MM.1S (cell line): ENCODE measurements around the gene PLA2R1.

Experiments
- DNase-seq: peaks from one replicate; pipeline ENCODE4 v3.0.0-alpha.2; 2015
- H2AFZ ChIP-seq: fragments of 300-600 bp; sonication (generic); 2 replicates; pipeline ENCODE4 v1.6.0; 2016; ENCODE audit warnings: antibody characterized with exemption, low read length
- H3F3A ChIP-seq: fragments of 300-600 bp; sonication (generic); 2 replicates; pipeline ENCODE4 v1.6.1; 2016; ENCODE audit warnings: mild to moderate bottlenecking, antibody characterized with exemption, low read length, moderate library complexity, mixed read lengths; ENCODE audit not compliant: insufficient read depth
- H3K27ac ChIP-seq: fragments of 300-600 bp; sonication (generic); 2 replicates; pipeline ENCODE4 v1.5.1; 2016; ENCODE audit warnings: mild to moderate bottlenecking, low read length
- H3K27me3 ChIP-seq: fragments of 300-600 bp; sonication (generic); replicated peaks from 2 replicates; pipeline ENCODE4 v1.6.0; 2016; ENCODE audit warnings: low read length; ENCODE audit not compliant: insufficient read depth
- H3K36me3 ChIP-seq: fragments of 300-600 bp; sonication (generic); replicated peaks from 2 replicates; pipeline ENCODE4 v1.6.1; 2016; ENCODE audit warnings: mild to moderate bottlenecking, low read length, mixed read lengths; ENCODE audit not compliant: insufficient read depth
- H3K4me1 ChIP-seq: fragments of 300-600 bp; sonication (generic); 2 replicates; pipeline ENCODE4 v1.6.1; 2016; ENCODE audit warnings: low read length, mixed read lengths
- H3K4me2 ChIP-seq: fragments of 300-600 bp; sonication (generic); 2 replicates; pipeline ENCODE4 v1.6.0; 2016; ENCODE audit warnings: low read depth, low read length
- H3K4me3 ChIP-seq: fragments of 300-600 bp; sonication (generic); 2 replicates; pipeline ENCODE4 v1.5.1; 2016; ENCODE audit warnings: low read length, mixed read lengths
- H3K79me2 ChIP-seq: fragments of 300-600 bp; sonication (generic); 2 replicates; pipeline ENCODE4 v1.6.1; 2016; ENCODE audit warnings: mixed run types, low read length, mixed read lengths
- H3K9ac ChIP-seq: fragments of 300-600 bp; sonication (generic); 2 replicates; pipeline ENCODE4 v1.6.1; 2016; ENCODE audit warnings: low read length, mixed read lengths
- H3K9me2 ChIP-seq: fragments of 300-600 bp; sonication (generic); replicated peaks from 2 replicates; pipeline ENCODE4 v1.6.1; 2016; ENCODE audit warnings: mild to moderate bottlenecking, low read length, mixed read lengths; ENCODE audit not compliant: insufficient read depth
- H3K9me3 ChIP-seq: fragments of 300-600 bp; sonication (generic); replicated peaks from 2 replicates; pipeline ENCODE4 v1.6.1; 2016; ENCODE audit warnings: mild to moderate bottlenecking, low read length, mixed read lengths; ENCODE audit not compliant: insufficient read depth
- H4K20me1 ChIP-seq: fragments of 300-600 bp; sonication (generic); 2 replicates; pipeline ENCODE4 v1.6.1; 2016; ENCODE audit warnings: mild to moderate bottlenecking, low read length, moderate library complexity, mixed read lengths; ENCODE audit not compliant: insufficient read depth
- CTCF ChIP-seq: fragments of 300-600 bp; sonication (generic); IDR thresholded peaks from 2 replicates; pipeline ENCODE4 v1.5.1; 2016; ENCODE audit warnings: antibody characterized with exemption, low read length, mixed read lengths
- EZH2 ChIP-seq: fragments of 300-600 bp; sonication (generic); optimal IDR thresholded peaks from 2 replicates; pipeline ENCODE3; 2017; ENCODE audit warnings: low read depth, mild to moderate bottlenecking, antibody characterized with exemption, low read length, mixed read lengths
- EZH2phosphoT487 ChIP-seq: fragments of 300-600 bp; sonication (generic); IDR thresholded peaks from 2 replicates; pipeline ENCODE4 v1.6.1; 2018; ENCODE audit warnings: antibody characterized with exemption, low read length

PLA2R1 gene

GRCh38 chr2:159982270-159982669, 80.1 kb downstream of the PLA2R1 start:
- no peaks in the 10 kb centered on the region for H3K36me3 ChIP-seq
- H2AFZ ChIP-seq = no peak overlapping the region
- H3K4me2 ChIP-seq = no peak overlapping the region

GRCh38 chr2:159976527-159977160, 85.8 kb downstream of the PLA2R1 start:
- no peak for DNase-seq
- no peak overlapping the region for H3K9ac ChIP-seq
- no peak overlapping the region for H3K27ac ChIP-seq
- no peaks in the 10 kb centered on the region for H3K4me1 ChIP-seq
- no peaks in the 10 kb centered on the region for H4K20me1 ChIP-seq
- no peaks in the 10 kb centered on the region for H3K27me3 ChIP-seq
- H2AFZ ChIP-seq = peak overlapping the region; percentile 36; the same call in 1 of the 2 replicates
- H3K36me3 ChIP-seq = no peaks in the 10 kb centered on the region
- no peaks in the 10 kb centered on the region for H3F3A ChIP-seq
- TF ChIP-seq EZH2 = no peak
- TF ChIP-seq EZH2phosphoT487 = no peak
- no peak for TF ChIP-seq CTCF
- no peaks in the 10 kb centered on the region for H3K9me2 ChIP-seq
- peak overlapping the region; percentile 3; the same call in 1 of the 2 replicates for H3K4me2 ChIP-seq
- H3K79me2 ChIP-seq = no peaks in the 10 kb centered on the region
- no peaks in the 10 kb centered on the region for H3K9me3 ChIP-seq
- H3K4me3 ChIP-seq = no peak overlapping the region

More at GRCh38 chr2:159982270-159982669, 80.1 kb downstream of the PLA2R1 start:
- H3K79me2 ChIP-seq = no peaks in the 10 kb centered on the region
- no peaks in the 10 kb centered on the region for H3K9me3 ChIP-seq
- no peaks in the 10 kb centered on the region for H3K27me3 ChIP-seq
- no peak overlapping the region for H3K27ac ChIP-seq
- no peaks in the 10 kb centered on the region for H4K20me1 ChIP-seq
- no peak overlapping the region for H3K4me3 ChIP-seq
- H3F3A ChIP-seq = no peaks in the 10 kb centered on the region
- no peaks in the 10 kb centered on the region for H3K9me2 ChIP-seq
- no peak for DNase-seq
- H3K4me1 ChIP-seq = no peaks in the 10 kb centered on the region
- no peak for TF ChIP-seq EZH2phosphoT487
- TF ChIP-seq CTCF = no peak
- no peak for TF ChIP-seq EZH2
- H3K9ac ChIP-seq = no peak overlapping the region

GRCh38 chr2:159973325-159973724, 89.1 kb downstream of the PLA2R1 start:
- H2AFZ ChIP-seq = no peak overlapping the region
- TF ChIP-seq EZH2phosphoT487 (no peak), EZH2 (no peak), CTCF (no peak)
- H3K79me2 ChIP-seq = no peaks in the 10 kb centered on the region
- no peak overlapping the region for H3K4me2 ChIP-seq
- H3K9ac ChIP-seq = no peak overlapping the region
- no peaks in the 10 kb centered on the region for H4K20me1 ChIP-seq
- no peaks in the 10 kb centered on the region for H3K9me2 ChIP-seq
- H3K36me3 ChIP-seq = no peaks in the 10 kb centered on the region
- H3K4me3 ChIP-seq = no peak overlapping the region
- DNase-seq = no peak
- no peak overlapping the region for H3K27ac ChIP-seq
- no peaks in the 10 kb centered on the region for H3F3A ChIP-seq
- H3K4me1 ChIP-seq = no peaks in the 10 kb centered on the region
- H3K27me3 ChIP-seq = no peaks in the 10 kb centered on the region
- no peaks in the 10 kb centered on the region for H3K9me3 ChIP-seq
